BE2C (cell line): ENCODE data around the gene ZCCHC2.

Source experiments
- DNase-seq: peaks from one replicate; pipeline ENCODE4 v3.0.0-alpha.2; 2020
- H3K27me3 ChIP-seq: fragments of 250-450 bp; sonication (Bioruptor Pico); 2 replicates; pipeline ENCODE4 v1.5.1; 2020; ENCODE audit warnings: mild to moderate bottlenecking
- H3K36me3 ChIP-seq: fragments of 250-450 bp; sonication (Bioruptor Pico); 2 replicates; pipeline ENCODE4 v1.5.1; 2020; ENCODE audit warnings: mild to moderate bottlenecking
- H3K4me1 ChIP-seq: fragments of 250-450 bp; sonication (Bioruptor Pico); 2 replicates; pipeline ENCODE4 v1.5.1; 2020
- H3K4me3 ChIP-seq: 2 replicates; pipeline ENCODE4 v1.5.1; 2011; ENCODE audit warnings: low read depth, low read length
- H3K9me3 ChIP-seq: fragments of 250-450 bp; sonication (Bioruptor Pico); 2 replicates; pipeline ENCODE4 v1.5.1; 2020
- CTCF ChIP-seq: IDR thresholded peaks from 2 replicates; pipeline ENCODE4 v1.5.1; 2012; ENCODE audit warnings: mild to moderate bottlenecking, low read depth, low read length

ZCCHC2 gene

GRCh38 chr18:62596145-62597005 is 73.5 kb downstream of the ZCCHC2 start:
- DNase-seq: no peak
- Histone ChIP-seq H3K4me1 (no peaks in the 10 kb centered on the region), H3K4me3 (no peak overlapping the region), H3K9me3 (no peaks in the 10 kb centered on the region), H3K27me3 (no peaks in the 10 kb centered on the region), H3K36me3 (no peaks in the 10 kb centered on the region)
- no peak for TF ChIP-seq CTCF

GRCh38 chr18:62601871-62602270 is 79.0 kb downstream of the ZCCHC2 start:
- H3K36me3 ChIP-seq: no peaks in the 10 kb centered on the region
- no peaks in the 10 kb centered on the region for H3K27me3 ChIP-seq
- H3K9me3 ChIP-seq: no peaks in the 10 kb centered on the region
- no peak for DNase-seq
- H3K4me3 ChIP-seq: no peak overlapping the region
- no peaks in the 10 kb centered on the region for H3K4me1 ChIP-seq
- TF ChIP-seq CTCF: no peak

GRCh38 chr18:62602706-62603105 is 79.9 kb downstream of the ZCCHC2 start:
- H3K9me3 ChIP-seq: no peaks in the 10 kb centered on the region
- TF ChIP-seq CTCF: no peak
- no peak overlapping the region for H3K4me3 ChIP-seq
- H3K36me3 ChIP-seq: no peaks in the 10 kb centered on the region
- no peaks in the 10 kb centered on the region for H3K27me3 ChIP-seq
- no peaks in the 10 kb centered on the region for H3K4me1 ChIP-seq
- no peak for DNase-seq

- no peaks in the 10 kb centered on the region for H3K36me3 ChIP-seq
- no peak for DNase-seq
- H3K27me3 ChIP-seq: no peaks in the 10 kb centered on the region
- no peak for TF ChIP-seq CTCF
- no peaks in the 10 kb centered on the region for H3K9me3 ChIP-seq
- H3K4me3 ChIP-seq: no peak overlapping the region
- H3K4me1 ChIP-seq: no peaks in the 10 kb centered on the region
Observed at GRCh38 chr18:62603211-62603610, 80.4 kb downstream of the ZCCHC2 start.

- TF ChIP-seq CTCF: no peak
- Histone ChIP-seq H3K36me3 (no peaks in the 10 kb centered on the region), H3K4me3 (no peak overlapping the region), H3K27me3 (no peaks in the 10 kb centered on the region), H3K9me3 (no peaks in the 10 kb centered on the region), H3K4me1 (no peaks in the 10 kb centered on the region)
- no peak for DNase-seq
Observed at GRCh38 chr18:62603979-62604378, 81.2 kb downstream of the ZCCHC2 start.

GRCh38 chr18:62605685-62606084 is 82.9 kb downstream of the ZCCHC2 start:
- no peak for DNase-seq
- TF ChIP-seq CTCF: no peak
- H3K9me3 ChIP-seq: no peaks in the 10 kb centered on the region
- H3K4me3 ChIP-seq: no peak overlapping the region
- H3K36me3 ChIP-seq: no peaks in the 10 kb centered on the region
- H3K27me3 ChIP-seq: no peaks in the 10 kb centered on the region
- no peaks in the 10 kb centered on the region for H3K4me1 ChIP-seq
